Prostate gland (tissue), 2 donors: Measurements from ENCODE around the gene CXCL13.

Source experiments
- CTCF ChIP-seq, 4 experiments: fragments of 200-600 bp in 2 of 4; fragments of 450-650 bp in 2 of 4; sonication (generic) in 2 of 4; IDR thresholded peaks; 1 replicate in 3 of 4; 2 replicates in 1 of 4; pipeline ENCODE4 v1.5.1; 2016 to 2019; ENCODE audit warnings: antibody characterized with exemption in 4 of 4, mild to moderate bottlenecking in 2 of 4, moderate library complexity in 2 of 4
- POLR2AphosphoS5 ChIP-seq: sonication (generic); formaldehyde crosslinking; IDR thresholded peaks from one replicate; pipeline ENCODE4 v1.6.1; 2017; ENCODE audit warnings: antibody characterized with exemption

- TF ChIP-seq CTCF (IDR thresholded peaks at IDR 0.05) (no peak), POLR2AphosphoS5 (no peak)
Measured at GRCh38 chr4:77582156-77582555, 23.5 kb upstream of the CXCL13 start.
